Liver (tissue), 9 donors: ENCODE measurements around the gene PPP1R36. TPM values are rescaled to one million over a fixed set of nuclear protein-coding genes. Genes with fewer than 3 reads are reported as not detected.

Experiments
- DNase-seq: peaks from one replicate; pipeline ENCODE4 v3.0.0-alpha.2; 2017; ENCODE audit warnings: low spot score
- H3K27ac ChIP-seq, 2 donors: one replicate each; pipeline ENCODE4 v1.7.0; 2013; ENCODE audit warnings: inconsistent platforms in 2 of 2, low read length in 2 of 2, control low read depth in 1 of 2, low read depth in 1 of 2, mild to moderate bottlenecking in 1 of 2
- H3K27me3 ChIP-seq, 4 donors: one replicate each; pipeline versions ENCODE4 v1.6.1 to v1.7.0; 2013; ENCODE audit warnings: low read length in 3 of 4, inconsistent platforms in 1 of 4, mild to moderate bottlenecking in 1 of 4, moderate library complexity in 1 of 4; ENCODE audit not compliant: control insufficient read depth in 4 of 4, insufficient read depth in 4 of 4
- H3K36me3 ChIP-seq, 4 donors: one replicate each; pipeline versions ENCODE4 v1.6.1 to v1.7.0; 2013; ENCODE audit warnings: low read length in 3 of 4, mild to moderate bottlenecking in 3 of 4, low read depth in 1 of 4, moderate library complexity in 1 of 4; ENCODE audit not compliant: control insufficient read depth in 4 of 4, insufficient read depth in 3 of 4
- H3K4me1 ChIP-seq, 4 donors: one replicate each; pipeline versions ENCODE4 v1.6.1 to v1.7.0; 2013; ENCODE audit warnings: low read length in 3 of 4, mild to moderate bottlenecking in 3 of 4, moderate library complexity in 1 of 4; ENCODE audit not compliant: control insufficient read depth in 4 of 4, insufficient read depth in 4 of 4
- H3K4me3 ChIP-seq, 3 donors: one replicate each; pipeline versions ENCODE4 v1.6.1 to v1.7.0; 2013; ENCODE audit warnings: low read length in 3 of 3, control low read depth in 1 of 3, low read depth in 1 of 3, mild to moderate bottlenecking in 1 of 3
- H3K9ac ChIP-seq, 2 donors: one replicate each; pipeline ENCODE4 v1.7.0; 2013; ENCODE audit warnings: low read length in 2 of 2, mild to moderate bottlenecking in 2 of 2, moderate library complexity in 2 of 2, control low read depth in 1 of 2, low read depth in 1 of 2
- H3K9me3 ChIP-seq, 4 donors: one replicate each; pipeline versions ENCODE4 v1.6.1 to v1.7.0; 2013; ENCODE audit warnings: low read length in 3 of 4; ENCODE audit not compliant: control insufficient read depth in 4 of 4
- FOXA1 ChIP-seq: IDR thresholded peaks from 2 replicates; pipeline ENCODE4 v1.6.1; 2016; ENCODE audit warnings: antibody characterized with exemption
- HNF4A ChIP-seq, 2 donors: conservative IDR thresholded peaks; 2 replicates each; pipeline ENCODE4 v1.6.1; 2016; ENCODE audit warnings: antibody characterized with exemption in 2 of 2, mild to moderate bottlenecking in 2 of 2
- HNF4G ChIP-seq: IDR thresholded peaks from 2 replicates; pipeline ENCODE4 v1.6.1; 2016; ENCODE audit warnings: antibody characterized with exemption
- JUND ChIP-seq, 2 donors: IDR thresholded peaks; 2 replicates each; pipeline ENCODE4 v1.6.1; 2016; ENCODE audit warnings: antibody characterized with exemption in 2 of 2
- RAD21 ChIP-seq, 2 donors: IDR thresholded peaks; 2 replicates each; pipeline ENCODE4 v1.6.1; 2016; ENCODE audit warnings: antibody characterized with exemption in 2 of 2, mild to moderate bottlenecking in 2 of 2
- RXRA ChIP-seq, 2 donors: IDR thresholded peaks; 2 replicates each; pipeline ENCODE4 v1.6.1; 2017 to 2018; ENCODE audit warnings: antibody characterized with exemption in 2 of 2, mild to moderate bottlenecking in 1 of 2
- SP1 ChIP-seq: IDR thresholded peaks from 2 replicates; pipeline ENCODE4 v1.6.1; 2018; ENCODE audit warnings: antibody characterized with exemption, mild to moderate bottlenecking
- YY1 ChIP-seq: IDR thresholded peaks from 2 replicates; pipeline ENCODE4 v1.6.1; 2016; ENCODE audit warnings: antibody characterized with exemption, mild to moderate bottlenecking
- WGBS: extraction: QIAGEN DNeasy Blood & Tissue Kit; methylation state at CpG from one replicate; pipeline ENCODE4 v1.1.7; 2013; 5-methylcytosine and 5-hydroxymethylcytosine counted together
- polyA plus RNA-seq, 2 donors: library from polyadenylated mRNA; stranded (reverse) in 1 of 2; unstranded in 1 of 2; fragments of 200-250 nt in 1 of 2; fragments of >200 nt in 1 of 2; fragmentation: Nextera tagmentation in 1 of 2; extraction: Ambion mirVana in 1 of 2; gene quantifications; one replicate each; pipeline versions ENCODE4 v1.2.1 to v1.2.3, GENCODE V29; 2013 to 2015
- total RNA-seq, 2 donors: library from RNA; depleted of rRNA; stranded (reverse); fragments of >200 nt; gene quantifications; one replicate each; pipeline ENCODE4 v1.2.3, GENCODE V29; 2014
- TF ChIP-seq, protein P1 (sequence below): fragments of 150-350 bp; IDR thresholded peaks from 2 replicates; pipeline ENCODE4 v1.5.1; 2017; ENCODE audit warnings: improper control_type of control experiment, low read depth, low read length; ENCODE audit not compliant: missing input control
- TF ChIP-seq, protein P2 (sequence below): IDR thresholded peaks from 2 replicates; pipeline ENCODE4 v1.6.1; 2016; ENCODE audit warnings: antibody characterized with exemption
- TF ChIP-seq, protein P3 (sequence below): IDR thresholded peaks from 2 replicates; pipeline ENCODE4 v1.6.1; 2016; ENCODE audit warnings: antibody characterized with exemption
- donor health status: healthy.
- donor health status: healthy.
- donor health status: healthy.
- donor health status: healthy.
- donor health status: healthy.

The PPP1R36 gene
- total and polyA plus RNA-seq, 4 donors: 0.08 to 0.09 (median 0.08) TPM; not detected in 1

DNA sequence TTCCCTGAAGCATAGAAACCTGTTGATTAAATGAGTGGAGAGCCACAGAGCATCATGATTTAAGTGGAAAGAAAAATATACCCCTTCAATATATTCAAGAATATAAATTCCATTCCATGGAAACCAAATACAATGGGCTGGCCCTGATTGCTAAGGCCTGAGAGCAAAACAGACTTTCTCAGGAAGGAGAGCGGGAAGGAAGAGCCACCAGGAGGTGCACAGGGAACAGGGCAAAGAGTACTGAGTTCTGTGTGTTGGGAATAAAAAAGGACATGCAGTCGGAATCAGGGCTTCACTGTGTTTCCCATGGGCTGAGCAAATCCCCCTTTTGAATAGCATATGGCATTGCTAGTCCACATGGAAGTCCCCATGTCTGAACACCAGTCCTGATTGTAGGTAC lies 84.8 kb downstream of the PPP1R36 start:
- H3K9ac ChIP-seq: no peak overlapping the region
- TF ChIP-seq RXRA (IDR thresholded peaks at IDR 0.05): no peak
- no peak for TF ChIP-seq HNF4G
- TF ChIP-seq, protein P1, sequence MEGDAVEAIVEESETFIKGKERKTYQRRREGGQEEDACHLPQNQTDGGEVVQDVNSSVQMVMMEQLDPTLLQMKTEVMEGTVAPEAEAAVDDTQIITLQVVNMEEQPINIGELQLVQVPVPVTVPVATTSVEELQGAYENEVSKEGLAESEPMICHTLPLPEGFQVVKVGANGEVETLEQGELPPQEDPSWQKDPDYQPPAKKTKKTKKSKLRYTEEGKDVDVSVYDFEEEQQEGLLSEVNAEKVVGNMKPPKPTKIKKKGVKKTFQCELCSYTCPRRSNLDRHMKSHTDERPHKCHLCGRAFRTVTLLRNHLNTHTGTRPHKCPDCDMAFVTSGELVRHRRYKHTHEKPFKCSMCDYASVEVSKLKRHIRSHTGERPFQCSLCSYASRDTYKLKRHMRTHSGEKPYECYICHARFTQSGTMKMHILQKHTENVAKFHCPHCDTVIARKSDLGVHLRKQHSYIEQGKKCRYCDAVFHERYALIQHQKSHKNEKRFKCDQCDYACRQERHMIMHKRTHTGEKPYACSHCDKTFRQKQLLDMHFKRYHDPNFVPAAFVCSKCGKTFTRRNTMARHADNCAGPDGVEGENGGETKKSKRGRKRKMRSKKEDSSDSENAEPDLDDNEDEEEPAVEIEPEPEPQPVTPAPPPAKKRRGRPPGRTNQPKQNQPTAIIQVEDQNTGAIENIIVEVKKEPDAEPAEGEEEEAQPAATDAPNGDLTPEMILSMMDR: no peak
- no peak for TF ChIP-seq JUND (IDR thresholded peaks at IDR 0.05)
- TF ChIP-seq, protein P2, sequence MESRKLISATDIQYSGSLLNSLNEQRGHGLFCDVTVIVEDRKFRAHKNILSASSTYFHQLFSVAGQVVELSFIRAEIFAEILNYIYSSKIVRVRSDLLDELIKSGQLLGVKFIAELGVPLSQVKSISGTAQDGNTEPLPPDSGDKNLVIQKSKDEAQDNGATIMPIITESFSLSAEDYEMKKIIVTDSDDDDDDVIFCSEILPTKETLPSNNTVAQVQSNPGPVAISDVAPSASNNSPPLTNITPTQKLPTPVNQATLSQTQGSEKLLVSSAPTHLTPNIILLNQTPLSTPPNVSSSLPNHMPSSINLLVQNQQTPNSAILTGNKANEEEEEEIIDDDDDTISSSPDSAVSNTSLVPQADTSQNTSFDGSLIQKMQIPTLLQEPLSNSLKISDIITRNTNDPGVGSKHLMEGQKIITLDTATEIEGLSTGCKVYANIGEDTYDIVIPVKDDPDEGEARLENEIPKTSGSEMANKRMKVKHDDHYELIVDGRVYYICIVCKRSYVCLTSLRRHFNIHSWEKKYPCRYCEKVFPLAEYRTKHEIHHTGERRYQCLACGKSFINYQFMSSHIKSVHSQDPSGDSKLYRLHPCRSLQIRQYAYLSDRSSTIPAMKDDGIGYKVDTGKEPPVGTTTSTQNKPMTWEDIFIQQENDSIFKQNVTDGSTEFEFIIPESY: no peak
- DNase-seq: no peak
- no peak overlapping the region for H3K27ac ChIP-seq
- H3K4me1 ChIP-seq: peaks cover 4 to 26% (median 23%) of the 10 kb centered on the region in 4 donors
- H3K9me3 ChIP-seq: no peaks in the 10 kb centered on the region
- H3K36me3 ChIP-seq: no peaks in the 10 kb centered on the region
- no peak overlapping the region for H3K4me3 ChIP-seq
- WGBS: 79% methylated on average over 2 of the region's 2 CpGs
- H3K27me3 ChIP-seq: no peaks in the 10 kb centered on the region

DNA sequence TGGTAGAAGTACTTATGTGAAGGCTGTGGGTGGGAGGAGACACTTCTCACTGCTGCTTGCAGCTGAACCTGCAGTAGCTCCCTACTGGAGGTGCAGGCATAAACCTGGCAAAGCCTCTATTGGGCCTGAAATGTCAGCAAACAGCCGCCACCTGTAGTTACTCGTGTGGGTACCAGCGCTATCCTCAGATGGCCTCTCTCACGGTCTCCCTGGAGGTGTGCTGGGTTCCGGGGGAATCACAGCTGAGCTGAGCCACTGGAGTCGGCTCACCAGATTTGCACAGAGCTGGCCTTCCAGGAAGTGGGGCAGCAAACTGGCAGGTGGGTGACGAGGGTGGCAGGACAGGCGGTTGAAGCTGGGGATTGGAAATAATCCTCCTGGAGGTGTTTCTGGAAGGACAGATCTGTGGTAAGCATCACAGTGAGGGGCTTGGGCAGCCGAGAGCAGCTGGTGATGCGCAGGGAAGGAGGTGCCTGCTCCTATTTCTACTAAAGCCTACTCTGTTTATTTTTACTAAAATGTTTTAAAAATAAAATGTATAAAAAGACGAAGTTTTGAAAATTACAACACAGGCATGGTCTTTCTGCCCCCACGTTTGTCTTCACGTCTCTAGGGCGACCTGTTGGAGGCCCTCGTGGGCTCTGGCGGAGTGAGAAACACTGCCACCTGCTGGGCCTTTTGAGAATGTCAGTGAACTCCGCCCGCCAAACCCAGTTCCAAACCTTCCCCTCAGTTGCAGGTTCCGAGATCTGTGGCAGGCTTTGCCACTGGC lies 86.6 kb downstream of the PPP1R36 start:
- peaks cover 7 to 32% (median 28%) of the 10 kb centered on the region in 4 donors for H3K4me1 ChIP-seq
- peak; percentile 87 to 90 for TF ChIP-seq RAD21 (IDR thresholded peaks at IDR 0.05)
- peak; percentile 33 for TF ChIP-seq SP1
- TF ChIP-seq RXRA (IDR thresholded peaks at IDR 0.05): peak in 1 of 2 donors; percentile 20
- TF ChIP-seq YY1: no peak
- TF ChIP-seq, protein P1: peak; percentile 79
- TF ChIP-seq HNF4A (conservative IDR thresholded peaks at IDR 0.05): peak in 1 of 2 donors; percentile 18
- 37% methylated on average over 19 of the region's 19 CpGs for WGBS
- peak overlapping the region; percentile 76 to 80 for H3K27ac ChIP-seq
- no peak overlapping the region for H3K4me3 ChIP-seq
- H3K9me3 ChIP-seq: no peaks in the 10 kb centered on the region
- no peaks in the 10 kb centered on the region for H3K36me3 ChIP-seq
- peak; percentile 80 for DNase-seq
- no peaks in the 10 kb centered on the region for H3K27me3 ChIP-seq
- no peak overlapping the region for H3K9ac ChIP-seq

DNA sequence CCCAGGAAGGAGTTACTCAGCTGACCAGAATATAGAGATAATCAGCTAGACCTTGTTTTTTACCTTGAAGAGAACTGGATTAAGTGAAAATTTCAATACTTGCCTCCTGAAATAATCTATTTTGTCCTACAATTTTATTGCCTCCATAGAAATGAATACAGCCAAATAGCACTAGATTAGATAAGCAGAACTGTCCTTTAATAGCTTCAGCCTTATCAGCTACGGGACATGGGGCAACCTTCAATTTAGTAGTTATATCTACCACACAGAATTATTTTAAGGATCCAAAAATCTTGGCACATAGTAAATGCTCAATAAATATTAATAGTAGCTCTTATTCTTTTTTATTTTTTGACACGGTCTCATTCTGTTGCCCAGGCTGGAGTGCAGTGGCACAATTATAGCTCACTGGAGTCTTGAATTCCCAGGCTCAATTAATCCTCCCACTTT lies 87.2 kb downstream of the PPP1R36 start:
- no peak overlapping the region for H3K9ac ChIP-seq
- no peaks in the 10 kb centered on the region for H3K27me3 ChIP-seq
- H3K27ac ChIP-seq: peak overlapping the region; percentile 76 to 80
- H3K4me1 ChIP-seq: peaks cover 7 to 32% (median 28%) of the 10 kb centered on the region in 4 donors
- no peaks in the 10 kb centered on the region for H3K36me3 ChIP-seq
- 39% methylated on average over 2 of the region's 2 CpGs for WGBS
- no peak for TF ChIP-seq FOXA1
- TF ChIP-seq HNF4G: no peak
- TF ChIP-seq, protein P3, sequence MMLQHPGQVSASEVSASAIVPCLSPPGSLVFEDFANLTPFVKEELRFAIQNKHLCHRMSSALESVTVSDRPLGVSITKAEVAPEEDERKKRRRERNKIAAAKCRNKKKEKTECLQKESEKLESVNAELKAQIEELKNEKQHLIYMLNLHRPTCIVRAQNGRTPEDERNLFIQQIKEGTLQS: peak; percentile 19
- peak in 1 of 2 donors; percentile 0 for TF ChIP-seq RAD21 (IDR thresholded peaks at IDR 0.05)
- peak; percentile 13 for TF ChIP-seq YY1
- TF ChIP-seq SP1: peak; percentile 3
- no peak for DNase-seq
- H3K4me3 ChIP-seq: no peak overlapping the region
- no peaks in the 10 kb centered on the region for H3K9me3 ChIP-seq
